ENCODE data around the gene TPRX2. TPM values are rescaled to one million over a fixed set of nuclear protein-coding genes. Genes with fewer than 3 reads are reported as not detected.

Gene TPRX2
- total RNA-seq, 1 donor from 2014 or later, result not detected

GRCh38 chr19:47821460-47822020 lies 37.5 kb upstream of the TPRX2 start, which contains the start of gene CRX:
Gene CRX, plus strand, starts transcription at chr19:47821937. Its CDS starts 12,507 bp downstream, at chr19:47834444.
- Mint-ChIP-seq H3K27me3 (peaks cover 35% of the 10 kb centered on the region), H3K36me3 (no peaks in the 10 kb centered on the region), H3K4me3 (no peak within 1 kb of the TSS), H3K27ac (peak within 1 kb of the TSS; percentile 55), H3K9me3 (no peaks in the 10 kb centered on the region), H3K4me1 (ENCODE audit: unreplicated experiment) (peaks cover 22% of the 10 kb centered on the region)
- DNase-seq (ENCODE audit: extremely low spot score, unreplicated experiment), result no peak
- TF ChIP-seq CTCF (conservative IDR thresholded peaks at IDR 0.05), result no peak

- Mint-ChIP-seq H3K9me3 (no peaks in the 10 kb centered on the region), H3K4me1 (ENCODE audit: unreplicated experiment) (peaks cover 22% of the 10 kb centered on the region), H3K27me3 (peaks cover 26% of the 10 kb centered on the region), H3K27ac (no peak overlapping the region), H3K36me3 (no peaks in the 10 kb centered on the region), H3K4me3 (no peak overlapping the region)
- no peak for DNase-seq (ENCODE audit: extremely low spot score, unreplicated experiment)
- TF ChIP-seq CTCF (conservative IDR thresholded peaks at IDR 0.05), result no peak
These were observed 34.6 kb upstream of the TPRX2 start for GRCh38 chr19:47824396-47824795.

- no peak overlapping the region for H3K4me3 Mint-ChIP-seq
- H3K27me3 Mint-ChIP-seq, result peaks cover 6% of the 10 kb centered on the region
- no peak for TF ChIP-seq CTCF (conservative IDR thresholded peaks at IDR 0.05)
- peaks cover 9% of the 10 kb centered on the region for H3K4me1 Mint-ChIP-seq (ENCODE audit: unreplicated experiment)
- DNase-seq (ENCODE audit: extremely low spot score, unreplicated experiment), result no peak
- H3K36me3 Mint-ChIP-seq, result no peaks in the 10 kb centered on the region
- H3K9me3 Mint-ChIP-seq, result no peaks in the 10 kb centered on the region
- H3K27ac Mint-ChIP-seq, result no peak overlapping the region
These were observed 32.2 kb upstream of the TPRX2 start for GRCh38 chr19:47826800-47827199.

- Mint-ChIP-seq H3K36me3 (no peaks in the 10 kb centered on the region), H3K4me1 (ENCODE audit: unreplicated experiment) (no peaks in the 10 kb centered on the region), H3K27me3 (no peaks in the 10 kb centered on the region), H3K4me3 (no peak overlapping the region), H3K9me3 (no peaks in the 10 kb centered on the region), H3K27ac (no peak overlapping the region)
- DNase-seq (ENCODE audit: extremely low spot score, unreplicated experiment), result no peak
- TF ChIP-seq CTCF (conservative IDR thresholded peaks at IDR 0.05), result no peak
These were observed 26.3 kb upstream of the TPRX2 start for GRCh38 chr19:47832723-47833122.

- no peak for TF ChIP-seq CTCF (conservative IDR thresholded peaks at IDR 0.05)
- no peaks in the 10 kb centered on the region for H3K36me3 Mint-ChIP-seq
- no peak overlapping the region for H3K27ac Mint-ChIP-seq
- no peak for DNase-seq (ENCODE audit: extremely low spot score, unreplicated experiment)
- H3K4me3 Mint-ChIP-seq, result no peak overlapping the region
- H3K4me1 Mint-ChIP-seq (ENCODE audit: unreplicated experiment), result no peaks in the 10 kb centered on the region
- no peaks in the 10 kb centered on the region for H3K27me3 Mint-ChIP-seq
- no peaks in the 10 kb centered on the region for H3K9me3 Mint-ChIP-seq
These were observed 23.0 kb upstream of the TPRX2 start for GRCh38 chr19:47836038-47836437.

GRCh38 chr19:47839411-47839810 lies 19.6 kb upstream of the TPRX2 start:
- no peaks in the 10 kb centered on the region for H3K36me3 Mint-ChIP-seq
- no peak for TF ChIP-seq CTCF (conservative IDR thresholded peaks at IDR 0.05)
- H3K4me3 Mint-ChIP-seq, result no peak overlapping the region

More at GRCh38 chr19:47839411-47839810, 19.6 kb upstream of the TPRX2 start:
- Mint-ChIP-seq H3K27ac (no peak overlapping the region), H3K27me3 (peaks cover 7% of the 10 kb centered on the region), H3K4me1 (ENCODE audit: unreplicated experiment) (no peaks in the 10 kb centered on the region), H3K9me3 (no peaks in the 10 kb centered on the region)
- DNase-seq (ENCODE audit: extremely low spot score, unreplicated experiment), result no peak
